Transverse colon (tissue), 4 donors: ENCODE results near the gene ZNF521. TPM values are rescaled to one million over a fixed set of nuclear protein-coding genes. Genes with fewer than 3 reads are reported as not detected.

Source experiments
- DNase-seq: peaks from one replicate; pipeline ENCODE4 v3.0.0-alpha.2; 2019
- H3K27ac ChIP-seq, 4 donors: fragments of 200-600 bp; sonication (generic); 2 replicates each; pipeline ENCODE4 v1.5.1; 2016 to 2018; ENCODE audit warnings: inconsistent platforms in 4 of 4
- H3K27me3 ChIP-seq: fragments of 200-600 bp; sonication (generic); 2 replicates; pipeline ENCODE4 v1.5.1; 2017; ENCODE audit warnings: inconsistent platforms
- H3K36me3 ChIP-seq, 4 donors: fragments of 200-600 bp; sonication (generic); 2 replicates each; pipeline ENCODE4 v1.5.1; 2017 to 2019; ENCODE audit warnings: inconsistent platforms in 4 of 4
- H3K4me1 ChIP-seq, 4 donors: fragments of 200-600 bp; sonication (generic); 2 replicates each; pipeline ENCODE4 v1.5.1; 2017 to 2020; ENCODE audit warnings: inconsistent platforms in 4 of 4
- H3K4me3 ChIP-seq, 4 donors: fragments of 200-600 bp; sonication (generic); 1 replicate in 1 of 4; 2 replicates in 3 of 4; pipeline versions ENCODE4 v1.5.1 to v1.6.1; 2017 to 2019; ENCODE audit warnings: inconsistent platforms in 4 of 4
- H3K9me3 ChIP-seq, 2 donors: fragments of 200-600 bp; sonication (generic); 2 replicates each; pipeline ENCODE4 v1.5.1; 2017 to 2019; ENCODE audit warnings: inconsistent platforms in 2 of 2
- CTCF ChIP-seq, 5 experiments: fragments of 200-600 bp in 3 of 5; fragments of 450-650 bp in 2 of 5; sonication (generic) in 3 of 5; IDR thresholded peaks; 1 replicate in 2 of 5; 2 replicates in 3 of 5; pipeline ENCODE4 v1.5.1; 2016 to 2017; ENCODE audit warnings: antibody characterized with exemption in 5 of 5, inconsistent platforms in 3 of 5, mild to moderate bottlenecking in 2 of 5, moderate library complexity in 1 of 5
- EP300 ChIP-seq: sonication (generic); formaldehyde crosslinking; IDR thresholded peaks from one replicate; pipeline ENCODE4 v1.6.1; 2017; ENCODE audit warnings: antibody characterized with exemption, low read depth
- POLR2A ChIP-seq: fragments of 450-650 bp; IDR thresholded peaks from one replicate; pipeline ENCODE4 v1.6.1; 2016; ENCODE audit warnings: antibody characterized with exemption, mild to moderate bottlenecking, moderate library complexity
- POLR2AphosphoS5 ChIP-seq, 3 donors: sonication (generic); formaldehyde crosslinking; IDR thresholded peaks; one replicate each; pipeline ENCODE4 v1.6.1; 2016; ENCODE audit warnings: antibody characterized with exemption in 3 of 3
- WGBS, 2 donors: methylation state at CpG; one replicate each; pipeline ENCODE4 v1.1.5; 2018; ENCODE audit warnings: low coverage in 1 of 2; 5-methylcytosine and 5-hydroxymethylcytosine counted together
- in situ Hi-C, 4 donors: fragments of 200-750 bp; cut with MboI; loops; one replicate each; pipeline versions ENCODE4 v1.15.0 to v1.15.1; 2017; ENCODE audit warnings: low sequenced_read_pairs in 3 of 4, low pct_ligation_motif_present in 1 of 4, low pct_unique_long_range_greater_than_20kb in 1 of 4
- intact Hi-C: fragments of 100-400 bp; cut with DNase I; formaldehyde crosslinking; loops from one replicate; pipeline ENCODE4 v1.15.1; 2023; ENCODE audit warnings: low total_unique reads
- total RNA-seq, 4 donors: library from RNA; depleted of rRNA; stranded (reverse); fragments of >200 nt; gene quantifications; one replicate each; pipeline ENCODE4 v1.1.0, GENCODE V29; 2016

Gene ZNF521
- total RNA-seq, 4 donors from 2014 or later, result 6.4 to 29.5 (median 9.0) TPM

- in situ Hi-C loops (no loop called here), intact Hi-C loops (no loop called here)
- no peak for TF ChIP-seq POLR2A
- no peak for TF ChIP-seq EP300
- WGBS, 2 donors, result 75 to 78% methylated on average over 2 of the region's 2 CpGs
- DNase-seq, result no peak
- Histone ChIP-seq H3K36me3 (no peaks in the 10 kb centered on the region), H3K4me1 (no peaks in the 10 kb centered on the region), H3K9me3 (no peaks in the 10 kb centered on the region), H3K4me3 (no peak overlapping the region), H3K27me3 (no peaks in the 10 kb centered on the region), H3K27ac (no peak overlapping the region)
Observed at GRCh38 chr18:25300492-25300891, 51.5 kb downstream of the ZNF521 start.

- H3K4me3 ChIP-seq, result no peak overlapping the region
- no peak for DNase-seq
- no peaks in the 10 kb centered on the region for H3K36me3 ChIP-seq
- H3K4me1 ChIP-seq, result no peaks in the 10 kb centered on the region
- no peaks in the 10 kb centered on the region for H3K9me3 ChIP-seq
- intact Hi-C loops (no loop called here), in situ Hi-C loops (no loop called here)
- no peaks in the 10 kb centered on the region for H3K27me3 ChIP-seq
- WGBS, 2 donors, result 78 to 83% methylated on average over 7 to 8 of the region's 8 CpGs
- peak overlapping the region in 3 of 4 donors; percentile 4 to 41 (median 18) for H3K27ac ChIP-seq
- no peak for TF ChIP-seq POLR2AphosphoS5 (IDR thresholded peaks at IDR 0.05)
- no peak for TF ChIP-seq POLR2A
- TF ChIP-seq EP300, result no peak
- TF ChIP-seq CTCF (IDR thresholded peaks at IDR 0.05), result no peak
Observed at GRCh38 chr18:25299426-25300300, 52.3 kb downstream of the ZNF521 start.

GRCh38 chr18:25298853-25299274 is 53.1 kb downstream of the ZNF521 start:
- Histone ChIP-seq H3K27ac (peak overlapping the region in 3 of 4 donors; percentile 4 to 47 (median 18)), H3K9me3 (no peaks in the 10 kb centered on the region), H3K36me3 (no peaks in the 10 kb centered on the region), H3K4me1 (no peaks in the 10 kb centered on the region), H3K27me3 (no peaks in the 10 kb centered on the region), H3K4me3 (no peak overlapping the region)
- intact Hi-C loops, result no loop called here
- in situ Hi-C loops, result no loop called here
- TF ChIP-seq POLR2AphosphoS5 (IDR thresholded peaks at IDR 0.05) (peak in 2 of 3 donors; percentile 7 to 29), CTCF (IDR thresholded peaks at IDR 0.05) (no peak)
- WGBS, 2 donors, result 46% methylated on average over 4 of the region's 4 CpGs; no CpG with 5 or more reads in 1 of the 2 donors
- no peak for DNase-seq

GRCh38 chr18:25295624-25296138 is 56.3 kb downstream of the ZNF521 start:
- no peak for TF ChIP-seq EP300
- no peak for TF ChIP-seq POLR2A
- no peak for TF ChIP-seq CTCF (IDR thresholded peaks at IDR 0.05)
- TF ChIP-seq POLR2AphosphoS5 (IDR thresholded peaks at IDR 0.05), result no peak
- H3K4me1 ChIP-seq, result no peaks in the 10 kb centered on the region
- intact Hi-C loops, result no loop called here
- H3K36me3 ChIP-seq, result no peaks in the 10 kb centered on the region
- no peaks in the 10 kb centered on the region for H3K9me3 ChIP-seq
- no peak overlapping the region for H3K4me3 ChIP-seq
- DNase-seq, result no peak
- in situ Hi-C loops, result no loop called here
- 93 to 95% methylated on average over 2 of the region's 2 CpGs for WGBS, 2 donors
- H3K27ac ChIP-seq, result no peak overlapping the region
- H3K27me3 ChIP-seq, result no peaks in the 10 kb centered on the region
